ENCODE measurements around the gene SLC28A3.

DNA sequence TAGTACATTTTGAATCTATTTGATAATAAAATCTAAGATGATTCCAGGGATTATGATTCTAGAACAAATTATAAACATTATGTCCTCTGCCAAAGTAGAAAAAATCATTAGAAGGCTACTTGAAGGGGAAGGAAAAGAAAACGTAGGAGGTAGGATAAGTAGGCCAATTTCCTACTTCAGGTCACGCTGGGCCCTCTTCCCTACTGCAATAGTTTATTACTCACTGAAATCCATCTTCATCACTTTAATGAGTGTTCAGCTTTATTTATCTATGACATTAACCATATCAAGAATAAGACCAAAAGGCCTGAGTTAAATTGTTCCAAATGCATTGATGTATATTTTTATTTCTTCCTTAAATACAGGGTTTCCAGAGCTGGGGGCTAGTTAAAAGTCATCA lies 21.6 kb downstream of the SLC28A3 start:
- TF ChIP-seq, protein P1, sequence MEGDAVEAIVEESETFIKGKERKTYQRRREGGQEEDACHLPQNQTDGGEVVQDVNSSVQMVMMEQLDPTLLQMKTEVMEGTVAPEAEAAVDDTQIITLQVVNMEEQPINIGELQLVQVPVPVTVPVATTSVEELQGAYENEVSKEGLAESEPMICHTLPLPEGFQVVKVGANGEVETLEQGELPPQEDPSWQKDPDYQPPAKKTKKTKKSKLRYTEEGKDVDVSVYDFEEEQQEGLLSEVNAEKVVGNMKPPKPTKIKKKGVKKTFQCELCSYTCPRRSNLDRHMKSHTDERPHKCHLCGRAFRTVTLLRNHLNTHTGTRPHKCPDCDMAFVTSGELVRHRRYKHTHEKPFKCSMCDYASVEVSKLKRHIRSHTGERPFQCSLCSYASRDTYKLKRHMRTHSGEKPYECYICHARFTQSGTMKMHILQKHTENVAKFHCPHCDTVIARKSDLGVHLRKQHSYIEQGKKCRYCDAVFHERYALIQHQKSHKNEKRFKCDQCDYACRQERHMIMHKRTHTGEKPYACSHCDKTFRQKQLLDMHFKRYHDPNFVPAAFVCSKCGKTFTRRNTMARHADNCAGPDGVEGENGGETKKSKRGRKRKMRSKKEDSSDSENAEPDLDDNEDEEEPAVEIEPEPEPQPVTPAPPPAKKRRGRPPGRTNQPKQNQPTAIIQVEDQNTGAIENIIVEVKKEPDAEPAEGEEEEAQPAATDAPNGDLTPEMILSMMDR (IDR thresholded peaks at IDR 0.05; ENCODE audit: extremely low read depth in 1 of 2, insufficient read depth in 1 of 2, low read depth in 1 of 2, low read length in 2 of 2), result no peak
- no peak for TF ChIP-seq POLR2A (IDR thresholded peaks at IDR 0.05; ENCODE audit: low read depth, low read length)
- TF ChIP-seq EZH2 (IDR thresholded peaks at IDR 0.05; ENCODE audit: borderline replicate concordance, low read depth, low read length, severe bottlenecking), result no peak
